Immature natural killer cell (primary cell): ENCODE measurements around the gene PIEZO2. TPM values are rescaled to one million over a fixed set of nuclear protein-coding genes. Genes with fewer than 3 reads are reported as not detected.

Experiments
- DNase-seq, 3 donors: peaks; one replicate each; pipeline ENCODE4 v3.0.0; 2022; ENCODE audit warnings: mixed read lengths in 1 of 3
- H3K27ac Mint-ChIP-seq, 6 donors: one replicate each; pipeline ENCODE4 v1.8.0; 2020; ENCODE audit warnings: mixed read lengths in 6 of 6, mild to moderate bottlenecking in 5 of 6, inconsistent platforms in 4 of 6, moderate library complexity in 3 of 6
- H3K27me3 Mint-ChIP-seq, 3 donors: one replicate each; pipeline ENCODE4 v1.8.0; 2020 to 2021; ENCODE audit warnings: low read depth in 3 of 3, mild to moderate bottlenecking in 3 of 3, mixed read lengths in 3 of 3, moderate library complexity in 3 of 3, inconsistent platforms in 1 of 3
- H3K36me3 Mint-ChIP-seq, 3 donors: one replicate each; pipeline ENCODE4 v1.8.0; 2020; ENCODE audit warnings: mixed read lengths in 3 of 3, inconsistent platforms in 2 of 3, mild to moderate bottlenecking in 2 of 3
- H3K4me1 Mint-ChIP-seq, 2 donors: one replicate each; pipeline ENCODE4 v1.8.0; 2020; ENCODE audit warnings: inconsistent platforms in 2 of 2, mild to moderate bottlenecking in 2 of 2, mixed read lengths in 2 of 2, moderate library complexity in 1 of 2
- H3K4me3 Mint-ChIP-seq, 5 donors: one replicate each; pipeline ENCODE4 v1.8.0; 2020; ENCODE audit warnings: mild to moderate bottlenecking in 5 of 5, mixed read lengths in 5 of 5, inconsistent platforms in 3 of 5, moderate library complexity in 3 of 5
- H3K9me3 Mint-ChIP-seq, 6 donors: one replicate each; pipeline ENCODE4 v1.8.0; 2020; ENCODE audit warnings: mild to moderate bottlenecking in 6 of 6, mixed read lengths in 6 of 6, inconsistent platforms in 4 of 6, moderate library complexity in 3 of 6
- polyA plus RNA-seq, 3 donors: library from polyadenylated mRNA; unstranded; fragments of 300-500 nt; fragmentation: Illumina TruSeq; gene quantifications; one replicate each; pipeline ENCODE4 v1.2.3, GENCODE V29; 2021

PIEZO2 gene
- polyA plus RNA-seq, 3 donors from 2014 or later = not detected

DNA sequence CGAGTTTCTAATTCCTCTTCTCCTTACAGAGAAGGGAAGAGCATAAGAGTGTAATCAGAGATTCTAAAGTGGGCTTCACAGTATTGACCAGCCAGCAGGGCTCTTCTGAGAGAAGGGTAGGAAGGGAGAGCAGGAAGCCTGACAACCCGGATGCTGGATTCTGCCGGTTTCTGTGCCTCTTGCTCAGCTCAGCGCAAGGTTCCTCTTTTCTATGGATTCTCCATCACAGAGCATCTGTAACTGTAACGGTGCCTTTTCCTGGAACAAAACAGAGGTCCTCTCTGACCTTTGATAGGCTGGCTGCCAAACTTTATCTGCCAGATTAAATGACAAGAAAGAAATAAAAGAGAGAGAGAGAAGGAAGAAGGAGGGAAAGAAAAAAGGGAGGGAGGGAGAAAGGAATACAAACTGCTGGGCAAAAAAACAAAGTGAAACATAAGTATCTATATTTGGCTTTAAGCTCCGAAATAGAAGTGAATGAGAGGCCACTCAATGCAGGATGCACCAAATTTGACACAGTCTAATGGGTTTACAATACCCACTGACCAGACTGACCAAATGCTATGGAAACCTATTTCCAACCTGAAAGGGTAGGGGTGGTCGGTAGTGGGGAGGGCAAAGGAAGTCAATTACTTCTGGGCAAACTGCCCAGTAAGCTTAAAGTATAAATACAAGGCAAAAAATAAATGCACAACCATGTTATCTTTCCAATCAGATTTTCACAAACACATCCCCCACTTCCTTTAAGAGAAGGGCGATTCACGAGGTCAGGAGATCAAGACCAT, 59.2 kb downstream of the PIEZO2 start:
- Mint-ChIP-seq H3K9me3 (peaks cover 0 to 13% (median 3%) of the 10 kb centered on the region in 6 donors), H3K4me1 (no peaks in the 10 kb centered on the region), H3K27me3 (peaks cover 0 to 7% (median 0%) of the 10 kb centered on the region in 3 donors), H3K36me3 (no peaks in the 10 kb centered on the region), H3K27ac (no peak overlapping the region), H3K4me3 (no peak overlapping the region)
- no peak for DNase-seq

DNA sequence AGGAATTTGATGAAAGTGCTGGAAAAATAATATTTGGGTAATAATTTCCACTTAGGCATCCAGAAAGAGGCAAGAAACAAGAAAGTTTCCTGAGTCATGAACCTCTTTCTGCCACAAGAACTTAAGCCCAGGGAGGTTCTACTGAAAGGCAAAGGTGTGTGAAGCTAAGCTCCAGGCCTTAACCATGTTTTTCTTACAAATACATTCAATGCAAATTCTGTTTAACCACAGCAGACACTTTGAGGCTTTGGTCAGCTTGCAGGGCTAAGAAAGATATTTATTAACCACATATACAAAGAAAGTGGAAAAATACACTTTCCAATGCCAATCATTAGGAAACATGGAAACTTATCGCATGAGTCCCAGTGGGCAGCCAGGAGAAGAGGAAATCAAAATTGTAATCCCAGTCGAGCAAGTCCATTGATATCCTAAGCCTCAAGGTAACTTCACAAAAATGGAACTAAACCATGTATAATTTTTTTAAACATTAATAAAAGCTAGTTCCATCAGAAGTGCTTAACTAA, 68.3 kb downstream of the PIEZO2 start:
- no peak overlapping the region for H3K4me3 Mint-ChIP-seq
- H3K27ac Mint-ChIP-seq = no peak overlapping the region
- H3K36me3 Mint-ChIP-seq = no peaks in the 10 kb centered on the region
- no peak for DNase-seq
- H3K9me3 Mint-ChIP-seq = peaks cover 0 to 23% (median 2%) of the 10 kb centered on the region in 6 donors
- H3K4me1 Mint-ChIP-seq = no peaks in the 10 kb centered on the region
- peaks cover 0 to 2% (median 0%) of the 10 kb centered on the region in 3 donors for H3K27me3 Mint-ChIP-seq

DNA sequence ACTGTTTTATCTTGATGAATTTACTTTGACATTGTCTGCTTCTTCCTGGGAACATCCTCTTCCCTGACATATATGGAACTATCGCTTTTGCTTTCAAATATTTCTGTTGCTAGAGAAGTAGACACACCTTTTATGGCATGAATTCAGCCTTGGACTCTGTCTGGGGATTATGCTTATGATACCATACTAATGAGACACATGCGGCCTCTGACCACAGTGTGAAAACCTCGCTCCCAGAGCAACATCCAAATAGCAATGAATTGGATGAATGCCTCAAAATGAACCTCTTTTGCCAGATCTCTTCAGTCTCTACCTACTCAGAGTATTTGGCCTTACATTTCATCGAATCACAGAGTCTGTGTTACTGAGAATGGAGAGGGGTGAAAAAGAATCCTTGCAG, 70.9 kb downstream of the PIEZO2 start:
- no peak overlapping the region for H3K4me3 Mint-ChIP-seq
- H3K27ac Mint-ChIP-seq = no peak overlapping the region
- peaks cover 0 to 2% (median 0%) of the 10 kb centered on the region in 3 donors for H3K27me3 Mint-ChIP-seq
- H3K9me3 Mint-ChIP-seq = peaks cover 0 to 15% (median 0%) of the 10 kb centered on the region in 6 donors
- no peaks in the 10 kb centered on the region for H3K36me3 Mint-ChIP-seq
- no peaks in the 10 kb centered on the region for H3K4me1 Mint-ChIP-seq
- no peak for DNase-seq

DNA sequence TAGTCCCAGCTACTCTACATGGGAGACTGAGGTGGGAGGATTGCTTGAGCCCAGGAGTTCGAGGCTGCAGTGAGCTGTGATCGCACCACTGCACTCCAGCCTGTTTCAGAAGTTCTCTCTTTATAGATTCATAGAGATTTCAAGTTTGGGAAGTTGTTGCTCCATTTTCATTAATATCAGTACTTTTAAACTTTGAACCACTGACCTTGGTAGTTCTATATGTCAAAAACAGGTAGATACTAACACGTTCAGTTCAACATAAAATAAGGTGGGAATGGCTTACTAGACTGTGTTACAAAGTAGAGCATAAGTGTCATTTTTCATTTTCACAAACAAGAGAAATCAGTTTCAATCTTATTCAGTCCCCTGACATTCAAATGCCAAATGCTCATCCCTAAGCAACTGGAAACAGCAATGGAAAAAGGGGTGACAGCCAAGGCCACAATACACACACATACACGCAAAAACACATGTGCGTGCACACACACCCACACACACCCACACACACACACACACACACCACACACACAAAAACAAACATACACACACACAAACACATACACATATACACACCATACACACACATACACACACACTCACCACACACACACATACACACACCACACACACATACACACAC, 71.7 kb downstream of the PIEZO2 start:
- peaks cover 0 to 2% (median 0%) of the 10 kb centered on the region in 3 donors for H3K27me3 Mint-ChIP-seq
- no peak overlapping the region for H3K27ac Mint-ChIP-seq
- DNase-seq = no peak
- H3K36me3 Mint-ChIP-seq = no peaks in the 10 kb centered on the region
- H3K9me3 Mint-ChIP-seq = peaks cover 0 to 7% (median 0%) of the 10 kb centered on the region in 6 donors
- H3K4me1 Mint-ChIP-seq = no peaks in the 10 kb centered on the region
- no peak overlapping the region for H3K4me3 Mint-ChIP-seq

DNA sequence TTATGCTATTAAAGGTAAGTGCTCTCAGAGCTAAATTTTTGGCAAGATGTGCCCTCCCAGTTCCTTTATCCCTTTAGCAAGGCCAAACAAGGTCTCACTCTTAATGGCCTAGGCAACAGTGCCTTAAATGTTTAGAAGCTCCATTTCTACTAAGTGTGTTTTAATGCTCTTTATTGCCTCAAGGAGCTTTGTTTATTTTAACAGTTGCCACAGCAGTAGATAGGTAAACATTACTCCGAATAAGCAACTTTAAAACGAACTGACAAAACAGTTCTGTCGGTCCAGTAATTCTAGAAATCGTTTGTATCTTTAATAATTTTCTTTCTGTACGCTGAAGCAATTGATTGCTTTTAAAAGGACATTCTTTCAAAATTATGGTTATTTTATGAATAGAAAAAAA, 74.5 kb downstream of the PIEZO2 start:
- no peak overlapping the region for H3K27ac Mint-ChIP-seq
- no peak overlapping the region for H3K4me3 Mint-ChIP-seq
- peaks cover 0 to 14% (median 0%) of the 10 kb centered on the region in 6 donors for H3K9me3 Mint-ChIP-seq
- no peak for DNase-seq
- no peaks in the 10 kb centered on the region for H3K4me1 Mint-ChIP-seq
- no peaks in the 10 kb centered on the region for H3K36me3 Mint-ChIP-seq
- peaks cover 0 to 7% (median 2%) of the 10 kb centered on the region in 3 donors for H3K27me3 Mint-ChIP-seq

DNA sequence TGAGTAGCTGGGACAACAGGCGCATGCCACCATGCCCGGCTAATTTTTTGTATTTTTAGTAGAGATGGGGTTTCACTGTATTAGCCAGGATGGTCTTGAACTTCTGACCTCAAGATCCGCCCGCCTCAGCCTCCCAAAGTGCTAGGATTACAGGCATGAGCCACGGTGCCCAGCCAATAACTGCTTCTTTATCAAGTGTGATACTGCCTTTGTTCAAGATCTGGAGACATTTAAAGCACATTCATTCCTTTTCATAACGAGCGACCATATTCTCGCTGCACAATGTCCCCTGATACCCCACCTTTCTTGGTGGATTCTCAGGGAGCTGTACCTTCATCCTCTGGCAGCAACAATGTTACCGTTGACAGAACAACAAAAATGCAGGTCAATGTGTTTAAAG, 75.4 kb downstream of the PIEZO2 start:
- Mint-ChIP-seq H3K9me3 (peaks cover 0 to 7% (median under 1%) of the 10 kb centered on the region in 6 donors), H3K27ac (no peak overlapping the region), H3K36me3 (no peaks in the 10 kb centered on the region), H3K4me3 (no peak overlapping the region), H3K4me1 (no peaks in the 10 kb centered on the region), H3K27me3 (peaks cover 0 to 7% (median 2%) of the 10 kb centered on the region in 3 donors)
- no peak for DNase-seq

DNA sequence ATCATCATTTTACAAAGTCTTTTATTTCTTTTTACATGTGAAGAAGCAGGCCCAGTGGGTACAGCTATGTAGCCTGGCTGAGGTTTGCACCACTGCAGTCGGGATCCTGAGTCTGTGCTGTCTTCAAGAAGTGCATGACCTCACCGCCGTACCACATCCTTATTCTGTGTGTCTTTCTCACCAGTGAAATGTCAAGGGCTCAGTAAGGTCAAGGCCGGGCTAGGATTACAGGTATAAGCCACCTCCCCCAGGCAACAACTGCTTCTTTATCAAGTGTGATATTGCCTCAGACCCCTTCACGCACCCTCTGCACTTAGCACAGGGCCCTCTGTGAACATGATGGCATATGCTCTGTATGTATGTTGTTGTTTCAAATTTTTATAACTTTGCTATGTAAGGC, 76.7 kb downstream of the PIEZO2 start:
- H3K27me3 Mint-ChIP-seq = peaks cover 0 to 7% (median 2%) of the 10 kb centered on the region in 3 donors
- no peak overlapping the region for H3K27ac Mint-ChIP-seq
- no peak for DNase-seq
- no peaks in the 10 kb centered on the region for H3K36me3 Mint-ChIP-seq
- no peaks in the 10 kb centered on the region for H3K4me1 Mint-ChIP-seq
- H3K9me3 Mint-ChIP-seq = peaks cover 0 to 12% (median 1%) of the 10 kb centered on the region in 6 donors
- no peak overlapping the region for H3K4me3 Mint-ChIP-seq

DNA sequence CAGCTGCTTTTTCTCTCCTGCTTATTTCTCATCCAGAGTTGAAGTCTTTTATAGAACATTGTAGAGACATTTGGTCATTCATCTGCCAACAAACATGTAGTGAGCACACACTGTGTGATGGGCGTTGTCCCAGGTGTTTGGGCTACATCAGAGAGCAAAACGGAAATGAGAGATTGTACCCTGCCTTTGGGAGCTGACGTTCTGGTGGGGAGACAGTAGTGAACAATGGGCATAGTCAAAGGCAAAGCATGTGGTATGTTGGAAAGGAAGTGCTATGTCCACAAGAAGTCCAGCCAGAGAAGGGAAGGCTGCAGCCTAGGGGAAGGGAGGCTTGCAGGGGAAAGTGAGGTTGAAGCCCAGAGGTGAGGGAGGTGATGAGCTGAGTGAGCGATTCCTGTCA, 78.1 kb downstream of the PIEZO2 start:
- no peak overlapping the region for H3K27ac Mint-ChIP-seq

DNA sequence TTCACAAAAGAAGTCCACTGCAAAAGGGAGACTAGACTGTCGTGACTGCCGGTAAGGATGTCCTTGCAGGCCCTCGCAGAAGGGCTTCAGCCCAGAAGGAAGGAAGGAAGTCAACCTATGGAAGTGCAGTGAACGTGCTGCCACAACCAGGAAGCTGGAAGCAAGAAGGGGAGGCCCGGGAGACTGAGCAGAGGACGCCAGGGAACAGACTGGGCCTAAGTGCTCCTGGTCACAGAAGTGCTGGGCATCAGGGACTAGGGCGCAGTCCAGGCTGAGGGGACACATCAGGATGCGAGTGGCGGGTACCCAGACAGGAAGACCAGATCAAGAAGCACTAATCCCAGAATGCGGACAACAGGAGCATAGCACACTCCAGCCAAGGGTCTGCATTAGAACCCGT, 78.8 kb downstream of the PIEZO2 start:
- H3K4me3 Mint-ChIP-seq = no peak overlapping the region
- no peaks in the 10 kb centered on the region for H3K36me3 Mint-ChIP-seq
- no peaks in the 10 kb centered on the region for H3K4me1 Mint-ChIP-seq
- H3K27me3 Mint-ChIP-seq = peaks cover 0 to 5% (median 2%) of the 10 kb centered on the region in 3 donors
- peaks cover 0 to 12% (median 3%) of the 10 kb centered on the region in 6 donors for H3K9me3 Mint-ChIP-seq
- DNase-seq = no peak
- no peak overlapping the region for H3K27ac Mint-ChIP-seq

More for the DNA sequence above, 78.1 kb downstream of the PIEZO2 start:
- H3K27me3 Mint-ChIP-seq = peaks cover 0 to 5% (median 2%) of the 10 kb centered on the region in 3 donors
- no peak for DNase-seq
- no peaks in the 10 kb centered on the region for H3K36me3 Mint-ChIP-seq
- no peaks in the 10 kb centered on the region for H3K4me1 Mint-ChIP-seq
- H3K9me3 Mint-ChIP-seq = peaks cover 0 to 12% (median 1%) of the 10 kb centered on the region in 6 donors
- no peak overlapping the region for H3K4me3 Mint-ChIP-seq

DNA sequence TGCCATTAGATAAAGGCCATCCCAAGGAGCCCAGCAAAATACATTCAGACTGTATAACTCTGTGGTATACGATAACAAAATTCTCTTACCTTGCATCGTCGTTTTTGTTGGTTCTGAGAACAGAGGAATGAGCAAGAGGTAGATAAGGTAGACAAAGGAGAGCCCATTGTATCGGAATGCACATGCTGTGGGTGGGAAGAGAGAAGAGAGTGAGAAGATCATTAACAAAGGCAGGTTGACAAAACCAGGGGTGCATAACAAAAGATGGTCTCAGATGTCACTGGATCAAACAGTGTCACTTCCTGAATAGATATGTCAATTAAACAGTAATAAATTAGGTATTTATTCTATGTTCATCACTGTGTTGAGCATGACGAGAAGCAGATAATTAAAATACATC, 83.3 kb downstream of the PIEZO2 start:
- Mint-ChIP-seq H3K4me1 (no peaks in the 10 kb centered on the region), H3K27me3 (peaks cover 0 to 3% (median 0%) of the 10 kb centered on the region in 3 donors)

DNA sequence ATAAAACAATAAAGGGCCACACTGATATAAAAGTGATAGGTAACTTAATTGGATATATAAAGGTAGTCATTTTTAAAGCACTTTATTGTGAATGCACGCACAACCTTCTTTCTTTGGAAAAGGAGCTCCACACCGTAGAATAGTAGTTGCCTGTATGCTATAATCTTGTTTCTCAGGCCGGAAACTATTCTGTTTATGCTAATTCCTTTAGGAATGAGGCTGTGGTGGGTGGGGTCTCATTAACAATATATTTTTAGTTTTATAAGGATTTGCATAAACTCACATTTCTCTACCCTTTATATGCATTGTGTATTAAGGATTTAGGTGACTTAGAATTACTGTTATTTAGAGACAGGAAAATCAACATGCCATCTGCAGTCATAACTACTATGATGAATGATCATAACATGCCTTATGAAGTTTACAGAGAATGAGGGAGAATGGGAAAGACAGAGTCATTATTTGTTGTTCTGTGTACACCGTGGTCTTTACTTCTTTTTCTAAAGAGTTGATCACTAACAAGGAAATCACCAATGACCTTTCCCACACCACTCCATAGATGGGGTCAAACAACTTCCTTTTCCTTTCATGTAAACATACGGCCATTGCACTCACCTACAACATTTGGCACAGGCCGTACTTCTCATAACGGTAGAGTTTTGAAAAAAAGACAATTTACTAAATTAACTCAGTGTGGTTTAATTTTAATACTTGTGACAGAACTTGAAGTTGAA, 84.5 kb downstream of the PIEZO2 start:
- Mint-ChIP-seq H3K9me3 (peaks cover 0 to 8% (median 2%) of the 10 kb centered on the region in 6 donors), H3K36me3 (no peaks in the 10 kb centered on the region), H3K4me1 (no peaks in the 10 kb centered on the region), H3K27me3 (no peaks in the 10 kb centered on the region), H3K27ac (no peak overlapping the region), H3K4me3 (no peak overlapping the region)
- DNase-seq = no peak

More for the DNA sequence above, 83.3 kb downstream of the PIEZO2 start:
- H3K9me3 Mint-ChIP-seq = peaks cover 0 to 8% (median 3%) of the 10 kb centered on the region in 6 donors
- no peak overlapping the region for H3K27ac Mint-ChIP-seq
- no peaks in the 10 kb centered on the region for H3K36me3 Mint-ChIP-seq
- no peak for DNase-seq
- no peak overlapping the region for H3K4me3 Mint-ChIP-seq

DNA sequence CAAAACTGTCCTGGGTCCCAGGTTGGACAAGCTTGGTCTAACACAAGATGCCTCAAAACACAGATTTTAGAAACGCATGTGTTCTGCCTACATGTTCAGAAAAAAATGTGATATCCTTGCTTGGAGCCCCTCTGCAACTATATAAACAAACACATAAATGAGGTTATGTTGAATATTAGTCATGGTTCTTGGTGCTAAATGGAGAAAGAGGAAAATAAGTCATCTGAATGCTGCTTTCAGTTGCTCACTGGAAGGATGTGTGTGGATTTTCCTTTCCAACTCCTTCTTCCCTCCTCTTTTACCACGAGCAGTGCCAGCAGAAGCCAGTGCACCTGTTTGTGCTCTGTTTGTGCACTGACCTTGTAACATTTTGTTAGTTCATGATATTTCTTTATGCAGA, 85.3 kb downstream of the PIEZO2 start:
- no peaks in the 10 kb centered on the region for H3K36me3 Mint-ChIP-seq
- no peaks in the 10 kb centered on the region for H3K4me1 Mint-ChIP-seq
- no peak overlapping the region for H3K27ac Mint-ChIP-seq
- no peak for DNase-seq
- H3K27me3 Mint-ChIP-seq = no peaks in the 10 kb centered on the region
- H3K4me3 Mint-ChIP-seq = no peak overlapping the region
- H3K9me3 Mint-ChIP-seq = peaks cover 0 to 8% (median 2%) of the 10 kb centered on the region in 6 donors

DNA sequence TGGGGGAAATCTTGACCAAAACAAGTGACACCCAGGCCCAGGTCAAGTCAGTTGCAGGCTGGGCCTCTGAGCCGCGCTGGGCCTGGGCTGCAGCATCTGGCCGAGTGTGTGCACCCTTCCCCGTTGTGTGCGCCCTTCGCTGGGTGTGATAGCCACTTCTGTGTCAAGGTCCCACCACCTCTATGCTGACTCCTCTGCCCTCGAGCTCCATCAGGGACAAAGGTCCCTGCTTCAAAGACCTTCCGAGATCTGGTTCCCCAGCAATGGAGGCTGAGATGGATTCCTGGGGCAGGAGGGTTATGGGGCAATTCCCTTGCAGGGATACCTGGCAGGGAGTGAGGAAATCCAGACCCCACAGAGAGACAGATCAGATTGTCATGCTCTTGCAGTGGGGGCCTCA, 93.6 kb downstream of the PIEZO2 start:
- Mint-ChIP-seq H3K4me3 (no peak overlapping the region), H3K4me1 (no peaks in the 10 kb centered on the region), H3K27me3 (no peaks in the 10 kb centered on the region), H3K27ac (no peak overlapping the region), H3K36me3 (no peaks in the 10 kb centered on the region), H3K9me3 (peaks cover 0 to 15% (median 5%) of the 10 kb centered on the region in 6 donors)
- DNase-seq = no peak

DNA sequence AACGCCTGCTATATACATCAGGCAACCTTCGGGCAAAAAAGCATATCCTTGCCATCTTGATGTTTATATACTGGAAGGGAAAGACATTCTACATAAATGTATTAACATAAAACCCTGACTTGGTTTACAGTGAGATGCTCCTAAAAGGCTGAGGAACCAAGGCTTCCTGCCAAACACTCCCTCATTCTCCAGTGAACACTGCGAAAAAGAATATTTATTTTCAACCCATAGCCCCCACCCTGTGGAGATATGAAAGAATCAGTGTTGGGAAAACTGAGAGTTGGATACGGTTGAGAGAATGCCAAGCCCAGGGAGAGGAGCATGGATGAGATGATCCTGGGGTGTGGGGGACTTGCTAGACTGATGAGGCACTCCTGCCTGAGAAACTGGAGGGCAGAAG, 94.9 kb downstream of the PIEZO2 start:
- peaks cover 0 to 15% (median 5%) of the 10 kb centered on the region in 6 donors for H3K9me3 Mint-ChIP-seq
- DNase-seq = no peak
- no peak overlapping the region for H3K4me3 Mint-ChIP-seq
- no peaks in the 10 kb centered on the region for H3K4me1 Mint-ChIP-seq
- no peak overlapping the region for H3K27ac Mint-ChIP-seq
- H3K27me3 Mint-ChIP-seq = no peaks in the 10 kb centered on the region
- no peaks in the 10 kb centered on the region for H3K36me3 Mint-ChIP-seq
